AG04450 (cell line): ENCODE measurements around the gene VTN. TPM values are rescaled to one million over a fixed set of nuclear protein-coding genes. Genes with fewer than 3 reads are reported as not detected.

ENCODE experiments used
- CTCF ChIA-PET: fragments of 300-600, 350-600 bp; formaldehyde crosslinking; extraction: SDS; loops from one replicate; lab custom pipeline; 2022; ENCODE audit warnings: antibody characterized with exemption, inconsistent platforms; lab: Charles Lee
- POLR2A ChIA-PET: fragments of 350-600 bp; formaldehyde crosslinking; extraction: SDS; loops from one replicate; lab custom pipeline; 2021; ENCODE audit warnings: antibody characterized with exemption, inconsistent platforms; lab: Yijun Ruan, JAX
- DNase-seq: peaks from one replicate; pipeline ENCODE4 v3.0.0-alpha.2; 2011; ENCODE audit warnings: low read depth, low spot score
- H3K27ac ChIP-seq: one replicate; pipeline ENCODE4 v1.5.1; 2012; ENCODE audit warnings: low read depth, low read length, control low read depth
- H3K27me3 ChIP-seq: one replicate; pipeline ENCODE4 v1.6.0; 2012; ENCODE audit warnings: low read length; ENCODE audit not compliant: control insufficient read depth, insufficient read depth
- H3K4me3 ChIP-seq: 2 replicates; pipeline ENCODE4 v1.5.1; 2011; ENCODE audit warnings: mild to moderate bottlenecking, low read depth, low read length, control low read depth
- H3K9me3 ChIP-seq: 2 replicates; pipeline ENCODE4 v1.5.1; 2012; ENCODE audit warnings: low read length; ENCODE audit not compliant: control insufficient read depth, insufficient read depth
- CTCF ChIP-seq: IDR thresholded peaks from 2 replicates; pipeline ENCODE4 v1.5.1; 2011; ENCODE audit warnings: low read depth, low read length, control low read depth, inconsistent platforms
- polyA plus RNA-seq: library from polyadenylated mRNA; depleted of rRNA; stranded (reverse); fragments of >200 nt; gene quantifications from 2 replicates; pipeline ENCODE4 v1.2.3, GENCODE V29; 2011; rRNA removed

The VTN gene
- polyA plus RNA-seq, 1 experiment: 0.53 TPM

- TF ChIP-seq CTCF: no peak
- Histone ChIP-seq H3K9me3 (no peaks in the 10 kb centered on the region), H3K4me3 (peak overlapping the region; percentile 83), H3K27me3 (no peaks in the 10 kb centered on the region), H3K27ac (no peak overlapping the region)
- ChIA-PET POLR2A (interaction anchor here (0.7 kb wide), 1 partner anchor 16 kb away, joined by 3 read pairs; the partner anchor contains the start of genes IFT20 and TNFAIP1), CTCF (interaction anchor here (1.0 to 1.4 kb wide), 2 partner anchors 11 to 68 kb away, joined by 3 read pairs; no protein-coding TSS in a partner anchor)
- DNase-seq: no peak
These were observed 50.5 kb downstream of the VTN start for GRCh38 chr17:28319598-28319935.

GRCh38 chr17:28318759-28319597 is 51.1 kb downstream of the VTN start, which contains the start of gene TMEM97:
Gene TMEM97 (plus strand): TSS chr17:28319200. CDS start chr17:28319240, 40 bp downstream.
- H3K27me3 ChIP-seq: no peaks in the 10 kb centered on the region
- H3K4me3 ChIP-seq: peak within 1 kb of the TSS; percentile 83
- CTCF ChIA-PET: interaction anchor here (1.0 to 1.4 kb wide), 2 partner anchors 11 to 68 kb away, joined by 3 read pairs; no protein-coding TSS in a partner anchor
- TF ChIP-seq CTCF: 0 out of 2 replicates have a peak, but pooled peaks have one; percentile 13
- H3K9me3 ChIP-seq: no peaks in the 10 kb centered on the region
- H3K27ac ChIP-seq: peak within 1 kb of the TSS; percentile 52
- DNase-seq: peak; percentile 94
- POLR2A ChIA-PET: interaction anchor here (0.7 kb wide), 1 partner anchor 17 kb away, joined by 3 read pairs; the partner anchor contains the start of genes IFT20 and TNFAIP1

GRCh38 chr17:28317966-28318758 is 51.9 kb downstream of the VTN start:
- no peaks in the 10 kb centered on the region for H3K27me3 ChIP-seq
- DNase-seq: no peak
- ChIA-PET POLR2A (interaction anchor here (1.3 kb wide), 1 partner anchor 18 kb away, joined by 4 read pairs; the partner anchor contains the start of genes IFT20 and TNFAIP1), CTCF (interaction anchor here (0.6 kb wide), 1 partner anchor 115 kb away, joined by 4 read pairs; no protein-coding TSS in a partner anchor)
- no peak overlapping the region for H3K27ac ChIP-seq
- peak overlapping the region; percentile 83 for H3K4me3 ChIP-seq
- no peaks in the 10 kb centered on the region for H3K9me3 ChIP-seq
- TF ChIP-seq CTCF: no peak

Other genes with a start within 250 kb of the VTN start
- 12.1 and 16.1 TPM in 2 replicates for gene TMEM97, start 51.1 kb downstream of the VTN start, polyA plus RNA-seq
- 43.5 and 67.1 TPM in 2 replicates for gene IFT20, start 34.8 kb downstream of the VTN start, polyA plus RNA-seq
- 51.2 and 64.7 TPM in 2 replicates for gene TNFAIP1, start 34.5 kb downstream of the VTN start, polyA plus RNA-seq
- 84.7 and 97.7 TPM in 2 replicates for gene POLDIP2, start 12.8 kb downstream of the VTN start, polyA plus RNA-seq
- gene SEBOX, start 5.1 kb downstream of the VTN start, polyA plus RNA-seq: not detected in 2 replicates
- gene SARM1, start 1.4 kb upstream of the VTN start, polyA plus RNA-seq: 6.2 and 6.7 TPM in 2 replicates
- gene SLC46A1, start 35.9 kb upstream of the VTN start, polyA plus RNA-seq: 2.5 and 3.4 TPM in 2 replicates
- not detected in 2 replicates for gene SLC13A2, start 103.3 kb upstream of the VTN start, polyA plus RNA-seq
- gene FOXN1, start 136.0 kb upstream of the VTN start, polyA plus RNA-seq: not detected in 2 replicates
- 51.2 and 54.3 TPM in 2 replicates for gene UNC119, start 182.3 kb upstream of the VTN start, polyA plus RNA-seq
- gene PIGS, start 201.2 kb upstream of the VTN start, polyA plus RNA-seq: 51.8 and 64.8 TPM in 2 replicates
- 46.3 and 48.6 TPM in 2 replicates for gene ALDOC, start 206.6 kb upstream of the VTN start, polyA plus RNA-seq
- 17.0 and 17.4 TPM in 2 replicates for gene SPAG5, start 228.7 kb upstream of the VTN start, polyA plus RNA-seq
- 4.6 and 6.0 TPM in 2 replicates for gene RSKR, start 243.9 kb upstream of the VTN start, polyA plus RNA-seq